Fibroblast of pulmonary artery (primary cell): Measurements from ENCODE around the gene CDC42SE2.
"Not testable (repeated sequence)": the region's sequence is repeated elsewhere in the genome, so short reads cannot be mapped to it uniquely, and the experiment has no call there.

Experiments
- DNase-seq: peaks from one replicate; pipeline ENCODE4 v3.0.0-alpha.2; 2010; ENCODE audit warnings: low read depth
- H3K4me3 ChIP-seq: replicated peaks from 2 replicates; pipeline ENCODE4 v1.5.1; 2011; ENCODE audit warnings: low read depth, mild to moderate bottlenecking, control low read depth, low read length, moderate library complexity
- CTCF ChIP-seq: IDR thresholded peaks from 2 replicates; pipeline ENCODE4 v1.5.1; 2011; ENCODE audit warnings: mild to moderate bottlenecking, control low read depth, low read length, inconsistent platforms; ENCODE audit errors: missing control alignments

Gene CDC42SE2

GRCh38 chr5:131268758-131269370, 5.0 kb downstream of the CDC42SE2 start:
- DNase-seq = no peak
- H3K4me3 ChIP-seq = no peak overlapping the region
- no peak for TF ChIP-seq CTCF

GRCh38 chr5:131270809-131271208, 7.0 kb downstream of the CDC42SE2 start:
- no peak for DNase-seq
- no peak for TF ChIP-seq CTCF
- H3K4me3 ChIP-seq = no peak overlapping the region

DNA sequence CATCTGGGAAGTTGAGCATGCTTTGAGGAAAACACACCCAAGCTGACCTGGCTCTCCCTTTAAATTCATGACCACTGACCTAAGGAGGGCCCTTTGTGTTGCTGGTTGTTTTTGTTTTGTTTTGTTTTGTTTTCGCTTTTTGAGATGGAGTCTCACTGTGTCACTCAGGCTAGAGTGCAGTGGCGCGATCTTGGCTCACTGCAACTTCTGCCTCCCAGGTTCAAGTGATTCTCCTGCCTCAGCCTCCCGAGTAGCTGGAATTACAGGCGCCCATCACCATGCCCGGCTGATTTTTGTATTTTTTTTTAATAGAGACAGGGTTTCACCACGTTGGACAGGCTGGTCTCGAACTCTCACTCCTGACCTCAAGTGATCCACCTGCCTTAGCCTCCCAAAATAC, 8.0 kb downstream of the CDC42SE2 start:
- H3K4me3 ChIP-seq = not testable (repeated sequence)

GRCh38 chr5:131272307-131272706, 8.5 kb downstream of the CDC42SE2 start:
- peak; percentile 33 for DNase-seq
- no peak overlapping the region for H3K4me3 ChIP-seq
- no peak for TF ChIP-seq CTCF

More for the DNA sequence above, 8.0 kb downstream of the CDC42SE2 start:
- not testable (repeated sequence) for DNase-seq

DNA sequence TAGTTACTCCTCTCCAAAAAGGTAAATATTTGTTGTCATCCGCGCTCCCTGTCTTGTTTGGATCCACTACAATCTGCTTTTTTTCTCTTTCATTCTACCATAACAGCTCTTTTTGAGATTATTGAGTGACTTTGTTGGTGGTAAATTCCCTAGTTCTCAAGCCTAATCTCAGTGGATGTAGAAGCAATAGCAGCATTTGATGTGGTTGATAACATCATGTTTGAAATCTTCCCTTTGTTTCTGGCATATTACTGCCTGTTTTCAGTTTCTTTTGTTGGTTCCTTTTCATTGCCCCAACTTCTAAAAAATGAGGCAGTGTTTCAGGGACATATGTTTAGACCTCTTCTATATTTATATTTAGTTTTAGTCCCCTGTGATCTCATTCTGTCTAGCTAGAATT, 8.9 kb downstream of the CDC42SE2 start:
- no peak overlapping the region for H3K4me3 ChIP-seq
- TF ChIP-seq CTCF = no peak
- no peak for DNase-seq

GRCh38 chr5:131274326-131275063, 10.6 kb downstream of the CDC42SE2 start:
- TF ChIP-seq CTCF = no peak

DNA sequence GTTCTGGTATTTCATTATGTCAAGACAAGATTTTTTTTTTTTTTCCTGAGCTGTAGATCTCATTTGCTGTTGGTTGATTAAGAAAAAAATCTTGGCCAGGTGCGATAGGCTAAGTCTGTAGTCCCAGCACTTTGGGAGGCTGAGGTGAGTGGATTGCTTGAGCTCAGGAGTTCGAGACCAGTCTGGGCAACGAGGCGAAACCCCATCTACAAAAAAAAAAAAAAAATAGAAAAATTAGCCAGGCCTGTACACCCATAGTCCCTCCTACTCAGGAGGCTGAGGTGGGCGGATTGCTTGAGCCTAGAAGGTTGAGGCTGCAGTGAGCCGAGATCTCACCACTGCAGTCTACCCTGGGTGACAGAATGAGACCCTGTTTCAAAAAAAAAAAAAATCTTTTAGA, 12.2 kb downstream of the CDC42SE2 start:
- no peak for DNase-seq
- no peak overlapping the region for H3K4me3 ChIP-seq
- no peak for TF ChIP-seq CTCF

More at GRCh38 chr5:131274326-131275063, 10.6 kb downstream of the CDC42SE2 start:
- DNase-seq = no peak
- no peak overlapping the region for H3K4me3 ChIP-seq
